ENCODE results near the gene AARS2.

Gene AARS2

DNA sequence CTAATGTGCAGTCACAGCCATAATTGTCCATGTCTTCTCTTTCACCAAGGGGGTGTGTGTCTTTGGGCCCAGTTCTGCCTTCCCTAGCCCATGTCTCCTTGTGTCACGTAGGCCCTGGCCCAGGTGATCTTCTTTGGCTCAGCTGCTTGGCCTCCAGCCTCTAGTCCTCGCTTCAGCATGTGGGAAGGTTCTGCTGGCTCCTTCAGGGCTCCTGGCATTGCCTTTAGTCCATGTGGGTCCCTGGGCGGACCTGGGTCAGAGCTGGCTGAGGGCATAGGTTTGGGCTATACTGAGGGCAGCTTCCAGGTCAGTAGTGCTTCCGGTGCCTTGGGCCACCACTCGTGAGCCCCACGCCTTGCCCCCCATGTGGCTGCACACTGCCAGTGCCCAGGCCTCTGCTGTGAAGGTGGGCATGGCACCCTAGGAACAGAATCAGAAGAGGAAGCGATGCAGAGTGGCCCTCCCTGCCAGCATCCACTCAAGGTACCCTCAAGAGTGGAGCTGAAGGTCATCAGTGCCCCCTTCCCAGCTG, 12.8 kb downstream of the AARS2 start:
- DNase-seq (ENCODE audit: low read depth) = no peak

DNA sequence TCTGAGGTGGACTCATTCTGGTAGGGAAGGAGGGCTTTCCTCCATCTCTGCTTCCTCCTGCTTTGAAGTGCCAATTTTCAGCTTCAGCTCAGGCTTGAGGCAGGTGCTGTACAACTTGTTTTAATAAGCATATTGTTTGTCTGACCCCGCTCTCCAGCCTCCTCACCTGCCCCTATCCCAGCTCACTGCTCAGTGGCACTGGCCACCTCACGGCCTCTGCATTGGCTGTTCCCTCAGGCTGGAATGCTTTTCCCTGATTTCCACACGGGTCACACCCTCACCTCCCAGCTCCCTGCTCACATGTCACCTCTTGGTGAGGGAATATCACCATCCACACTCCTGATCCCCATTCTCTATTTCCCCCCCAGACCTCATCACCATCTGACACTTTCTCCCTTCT, 14.3 kb downstream of the AARS2 start:
- no peak for DNase-seq (ENCODE audit: low read depth)

DNA sequence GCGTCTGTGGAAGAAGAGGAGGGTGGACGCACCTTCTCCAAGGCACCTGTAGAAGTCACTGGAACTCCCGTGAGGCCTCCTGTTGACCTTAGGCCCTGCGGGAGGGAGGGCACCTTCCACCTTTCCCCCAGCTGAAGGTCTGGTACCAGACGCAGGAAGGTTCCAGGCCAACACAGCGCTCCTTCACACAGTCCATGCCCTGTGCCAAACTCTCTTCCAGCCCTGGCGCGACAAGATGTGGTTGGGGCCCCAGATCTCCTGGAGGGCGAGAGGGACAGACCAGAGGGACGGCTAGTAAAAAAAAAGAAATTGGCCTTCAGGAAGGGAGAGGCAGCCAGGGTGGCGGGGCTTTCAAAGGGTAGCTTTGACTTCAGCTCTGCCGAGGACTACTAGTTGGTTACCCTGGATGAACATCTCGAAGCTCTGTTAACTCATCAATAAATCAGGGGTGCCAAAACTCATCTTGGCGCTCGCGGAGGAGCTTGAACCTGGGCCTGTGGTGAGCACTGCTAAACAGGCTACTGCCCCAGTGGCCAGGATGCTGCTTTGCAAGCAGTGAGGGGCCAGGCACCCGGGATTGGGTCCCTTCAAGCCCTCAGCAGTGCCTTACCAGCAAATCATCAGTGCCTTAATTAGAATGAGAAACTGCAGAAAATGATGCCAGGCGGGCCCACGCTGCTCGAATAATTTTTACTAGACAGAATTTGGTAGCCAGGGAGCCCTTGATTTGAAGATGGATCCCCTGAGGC, 14.9 kb downstream of the AARS2 start:
- DNase-seq (ENCODE audit: low read depth) = no peak

DNA sequence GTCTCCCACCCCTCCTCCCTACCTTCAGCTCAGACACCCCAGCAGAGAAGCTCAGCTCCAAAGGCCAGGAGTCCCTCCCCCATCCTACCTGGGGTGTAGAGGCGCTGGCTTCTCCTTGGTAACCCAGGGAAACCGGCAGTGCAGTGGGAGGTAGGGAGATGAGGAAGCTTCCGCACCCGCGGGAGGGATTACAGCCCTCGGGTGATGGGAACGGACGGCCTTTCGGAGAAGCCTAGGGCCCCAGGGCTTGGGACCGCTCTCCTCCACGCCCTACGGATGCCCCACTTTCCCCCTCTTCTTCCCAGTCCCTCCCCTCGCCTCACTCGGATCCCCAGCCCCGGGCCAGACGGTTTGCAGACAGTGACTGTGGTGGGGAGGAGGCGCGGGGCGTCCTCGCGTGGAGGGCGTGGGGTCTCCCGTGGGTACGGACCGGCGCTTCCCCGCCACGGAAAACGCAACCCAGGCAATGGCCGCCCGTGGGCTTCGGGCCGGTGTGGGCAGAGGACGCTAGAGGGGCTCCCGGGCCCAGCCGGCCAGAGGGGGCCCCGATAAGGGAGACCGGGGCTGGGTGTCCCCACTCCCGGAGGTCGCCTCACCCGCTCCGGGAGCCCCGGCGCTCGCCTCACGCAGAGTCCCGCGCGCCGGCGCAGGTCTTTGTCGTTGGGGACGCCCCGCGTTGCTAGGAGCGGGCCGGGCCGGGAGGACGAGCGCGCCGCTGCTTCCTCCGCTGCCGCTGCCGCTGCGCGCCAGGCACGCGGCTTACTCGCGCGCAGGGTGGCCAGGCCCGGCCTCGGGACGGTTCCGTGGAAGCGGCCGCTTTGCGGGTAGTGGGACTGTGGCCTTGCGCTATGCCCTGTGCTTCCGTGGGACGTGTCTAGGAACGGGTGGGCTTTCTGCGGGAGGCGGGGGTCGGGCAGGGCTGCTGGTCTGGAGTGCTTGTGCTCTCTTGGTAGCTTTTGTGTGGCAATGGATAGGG, 15.8 kb downstream of the AARS2 start:
- DNase-seq (ENCODE audit: low read depth) = peak; percentile 15

DNA sequence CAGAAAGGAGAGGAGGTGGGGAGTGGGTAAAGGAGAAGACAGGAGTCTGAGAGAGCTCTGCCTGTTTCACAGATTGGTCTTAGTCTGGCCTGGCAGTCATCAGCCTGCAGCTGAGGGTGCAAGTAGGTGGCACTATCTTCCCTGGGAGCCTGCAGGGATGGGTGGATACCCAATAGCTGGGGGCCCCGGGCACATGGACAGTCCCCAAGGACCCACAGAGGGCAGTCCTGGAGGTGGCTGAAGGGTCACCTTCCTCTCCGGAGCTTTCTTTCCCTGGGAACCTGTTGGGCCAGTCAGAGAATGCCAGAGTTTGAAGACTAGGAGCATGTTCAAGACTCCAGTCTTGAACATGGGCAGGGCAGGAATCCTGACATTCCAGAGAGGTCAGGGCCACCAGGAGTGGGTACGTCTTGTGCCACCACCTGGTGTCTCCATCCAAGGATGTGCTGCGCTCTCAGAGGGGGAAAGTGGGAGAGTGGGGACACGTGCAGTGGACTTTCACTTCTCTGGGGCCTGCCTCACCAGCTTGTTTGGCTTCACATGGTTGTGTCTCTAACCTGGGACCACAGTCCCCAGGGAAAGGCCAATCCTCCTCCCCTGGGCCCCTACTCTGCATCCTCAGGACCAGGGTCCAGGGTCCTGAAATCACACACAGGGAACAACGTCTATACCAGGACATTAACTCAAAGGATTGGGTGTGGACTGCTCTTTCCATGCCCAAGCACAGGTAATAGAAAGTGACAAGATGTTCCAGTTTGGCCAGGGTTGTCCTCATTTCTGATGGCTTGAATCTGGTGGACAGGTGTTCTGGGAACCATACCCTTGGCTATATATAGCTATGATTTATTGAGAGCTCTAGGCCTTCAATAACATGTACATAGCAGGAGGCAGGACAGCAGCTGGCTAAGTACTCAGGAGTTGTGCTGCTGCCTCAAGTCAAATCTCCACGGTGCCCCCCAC, 18.0 kb downstream of the AARS2 start:
- DNase-seq (ENCODE audit: low read depth) = no peak

DNA sequence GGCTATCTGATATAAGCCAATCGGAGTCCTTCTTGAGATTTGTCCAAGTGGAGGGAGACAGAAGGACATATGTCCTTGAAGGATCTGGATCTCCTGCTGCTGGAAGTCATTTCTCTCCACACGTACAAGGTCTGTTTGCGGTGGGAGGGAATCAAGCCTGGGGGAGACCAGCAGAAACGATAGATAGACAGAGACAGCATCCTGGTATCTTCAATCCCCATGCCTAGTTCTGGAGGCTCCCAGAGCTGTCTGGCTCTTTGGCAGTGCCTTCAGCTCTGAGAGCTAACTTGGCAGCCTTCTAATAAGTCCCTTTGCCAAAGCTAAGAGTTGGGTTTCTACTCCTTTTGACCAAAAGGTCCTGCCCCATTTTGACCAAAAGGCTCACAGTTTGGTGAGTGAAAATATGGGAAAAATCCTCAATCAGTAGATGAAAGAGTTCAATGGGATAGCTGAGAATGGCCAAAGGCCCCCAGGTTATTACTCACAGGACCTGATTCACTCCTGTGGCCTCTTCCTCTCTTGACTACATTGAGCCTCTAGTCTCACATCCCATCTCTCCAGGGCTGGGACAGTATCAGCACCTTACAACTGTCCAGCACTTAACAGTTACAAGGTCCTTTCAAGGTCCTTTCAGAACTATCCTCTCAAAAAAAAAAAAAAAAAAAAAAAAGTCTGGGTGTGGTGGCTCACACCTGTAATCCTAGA, 20.3 kb downstream of the AARS2 start:
- DNase-seq (ENCODE audit: low read depth) = no peak

DNA sequence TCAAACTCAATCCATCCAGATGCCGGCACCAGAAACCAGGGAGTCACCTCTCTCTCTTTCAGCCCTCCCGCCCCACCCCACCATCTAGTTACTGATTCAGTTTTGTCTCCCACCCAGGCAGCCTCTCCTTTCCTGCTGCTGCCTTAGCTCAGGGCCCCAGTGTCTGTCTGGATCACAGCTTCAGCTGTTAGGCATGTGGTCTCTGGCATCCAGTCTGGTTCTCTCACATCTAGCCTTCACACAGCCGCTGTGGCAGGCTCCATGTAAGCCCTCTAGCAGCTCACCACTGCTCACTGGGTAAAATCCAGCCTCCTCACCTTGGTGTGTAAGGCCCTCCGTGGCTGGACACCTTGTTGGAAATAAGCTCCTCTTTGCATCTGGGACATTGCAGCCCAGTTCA, 21.3 kb downstream of the AARS2 start:
- DNase-seq (ENCODE audit: low read depth) = no peak

DNA sequence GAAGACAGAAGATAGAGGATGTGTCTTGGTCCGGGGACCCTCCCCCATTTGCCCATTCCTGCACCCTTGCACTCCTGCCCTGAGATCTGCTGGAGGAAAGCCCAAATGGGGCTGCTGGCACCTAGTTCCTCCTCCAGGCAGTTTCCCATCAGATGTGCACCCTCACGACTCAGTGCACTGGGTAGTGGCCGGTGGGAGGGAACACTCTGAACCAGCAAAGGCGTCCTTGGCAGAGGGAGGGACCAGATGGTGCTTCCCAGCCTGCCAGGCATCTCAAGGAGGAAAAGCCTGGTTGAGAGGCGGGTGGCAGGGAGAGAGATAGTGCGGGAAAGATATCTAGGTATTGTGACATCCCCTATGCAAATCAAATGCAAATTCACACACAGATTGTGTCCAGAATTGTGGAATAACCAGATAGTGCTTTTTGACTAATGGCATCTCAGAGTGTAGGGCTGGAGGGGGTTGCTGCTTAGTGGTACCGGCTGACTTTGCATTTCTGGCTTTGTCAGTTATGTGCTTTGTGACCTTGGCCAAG, 23.4 kb downstream of the AARS2 start:
- DNase-seq (ENCODE audit: low read depth) = no peak

DNA sequence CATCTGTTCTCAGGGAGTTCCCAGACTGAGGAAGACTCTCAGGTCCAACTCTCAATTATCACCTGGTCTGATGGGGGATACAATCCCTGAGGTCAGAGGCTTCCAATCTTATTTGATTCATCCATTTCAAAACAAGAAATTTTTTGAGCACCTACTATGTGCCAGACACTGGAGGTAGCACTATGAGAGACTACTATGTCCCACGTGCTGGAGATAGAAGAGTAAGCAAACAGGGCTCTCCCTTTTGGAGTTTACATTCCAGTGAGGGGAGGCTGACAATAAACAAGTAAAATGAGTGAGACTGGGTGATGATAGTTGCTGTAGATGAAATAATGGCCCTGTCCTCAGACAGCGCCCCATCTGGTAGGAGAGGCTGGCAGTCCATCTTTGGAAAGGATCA, 26.4 kb downstream of the AARS2 start:
- no peak for DNase-seq (ENCODE audit: low read depth)

DNA sequence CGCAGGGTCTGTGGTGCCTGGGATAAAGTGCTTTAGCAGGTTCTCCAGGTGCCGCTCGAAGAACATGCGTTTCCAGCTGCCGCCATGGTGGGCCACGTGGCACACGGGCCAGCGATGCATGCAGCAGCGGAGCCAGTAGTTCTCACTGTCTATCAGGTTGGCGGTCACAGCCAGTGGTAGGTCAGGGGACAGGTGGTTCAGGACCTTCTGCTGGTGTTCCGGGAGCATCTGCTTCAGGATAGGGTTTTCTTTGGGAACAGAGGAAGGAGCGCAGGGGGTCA, 26.9 kb downstream of the AARS2 start:
- DNase-seq (ENCODE audit: low read depth) = no peak

DNA sequence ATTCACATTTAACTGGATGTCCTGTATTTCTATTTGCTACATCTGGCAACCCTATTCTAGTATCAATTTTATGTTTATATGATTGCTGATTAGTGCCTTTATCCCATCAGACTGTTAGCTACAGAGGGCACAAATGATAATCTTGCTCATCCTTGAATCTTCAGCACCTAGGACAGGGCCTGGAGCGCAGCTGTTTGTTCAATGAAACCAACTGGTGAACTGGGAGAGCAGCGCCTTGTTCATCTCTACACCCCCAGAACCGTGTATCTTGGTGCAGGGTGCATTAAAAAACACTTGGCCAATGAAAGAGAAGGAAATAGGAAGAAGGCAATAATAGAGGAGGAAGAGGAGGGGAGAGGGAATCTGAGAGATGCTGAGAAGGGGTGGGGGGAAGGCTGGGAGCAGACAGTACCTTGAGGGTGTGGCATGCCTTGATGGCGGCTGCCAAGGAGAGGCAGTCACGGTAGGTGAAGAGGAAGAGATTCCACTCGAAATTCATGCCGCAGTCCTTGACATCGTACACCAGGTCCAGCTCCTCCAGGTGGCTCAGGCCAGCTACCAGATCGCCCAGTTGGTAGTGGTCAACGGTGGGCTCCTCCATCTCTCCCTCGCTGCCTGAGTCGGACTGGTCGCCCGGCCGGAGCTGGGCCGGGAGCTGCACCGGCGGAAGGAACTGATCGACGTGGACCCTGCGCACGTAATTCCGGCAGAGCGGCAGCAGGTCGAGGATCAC, 27.4 kb downstream of the AARS2 start:
- no peak for DNase-seq (ENCODE audit: low read depth)

DNA sequence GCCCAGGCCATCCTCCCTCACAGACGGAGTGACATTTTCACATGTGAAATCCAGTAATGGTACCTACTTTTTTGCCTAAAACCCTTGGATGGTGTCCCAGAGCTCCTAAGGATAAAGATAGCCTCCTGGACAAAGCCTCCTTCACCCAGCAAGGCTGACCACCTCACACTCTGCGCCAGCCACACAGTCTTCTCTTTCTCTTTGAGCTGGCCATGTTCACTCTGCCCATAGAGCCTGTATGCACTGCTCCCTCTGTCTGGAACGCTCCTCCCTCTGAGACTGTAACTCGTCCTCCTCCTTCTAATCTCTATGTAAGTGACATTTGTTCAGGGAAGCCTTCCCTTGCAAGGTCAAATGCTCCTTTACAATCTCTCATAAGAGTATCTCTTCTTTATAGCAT, 28.3 kb downstream of the AARS2 start:
- no peak for DNase-seq (ENCODE audit: low read depth)

DNA sequence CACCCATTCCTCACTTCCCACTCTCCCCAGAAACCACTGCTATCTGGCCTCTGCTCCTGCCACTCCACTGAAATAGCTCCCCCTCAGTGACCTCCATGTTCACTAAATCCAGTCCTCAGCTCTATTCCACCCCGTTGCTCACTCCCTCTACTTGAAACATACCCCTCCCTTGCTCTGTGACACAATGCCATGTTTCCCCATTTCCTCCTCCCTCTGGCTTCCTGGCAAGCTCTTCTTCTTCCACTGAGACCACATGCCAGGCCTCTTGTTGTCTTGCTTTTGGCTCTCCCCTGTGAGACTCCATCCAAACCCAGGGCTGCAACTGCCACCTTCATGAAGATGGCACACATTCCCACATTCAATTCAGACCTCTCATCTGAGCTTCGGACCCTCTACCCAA, 29.0 kb downstream of the AARS2 start:
- no peak for DNase-seq (ENCODE audit: low read depth)

DNA sequence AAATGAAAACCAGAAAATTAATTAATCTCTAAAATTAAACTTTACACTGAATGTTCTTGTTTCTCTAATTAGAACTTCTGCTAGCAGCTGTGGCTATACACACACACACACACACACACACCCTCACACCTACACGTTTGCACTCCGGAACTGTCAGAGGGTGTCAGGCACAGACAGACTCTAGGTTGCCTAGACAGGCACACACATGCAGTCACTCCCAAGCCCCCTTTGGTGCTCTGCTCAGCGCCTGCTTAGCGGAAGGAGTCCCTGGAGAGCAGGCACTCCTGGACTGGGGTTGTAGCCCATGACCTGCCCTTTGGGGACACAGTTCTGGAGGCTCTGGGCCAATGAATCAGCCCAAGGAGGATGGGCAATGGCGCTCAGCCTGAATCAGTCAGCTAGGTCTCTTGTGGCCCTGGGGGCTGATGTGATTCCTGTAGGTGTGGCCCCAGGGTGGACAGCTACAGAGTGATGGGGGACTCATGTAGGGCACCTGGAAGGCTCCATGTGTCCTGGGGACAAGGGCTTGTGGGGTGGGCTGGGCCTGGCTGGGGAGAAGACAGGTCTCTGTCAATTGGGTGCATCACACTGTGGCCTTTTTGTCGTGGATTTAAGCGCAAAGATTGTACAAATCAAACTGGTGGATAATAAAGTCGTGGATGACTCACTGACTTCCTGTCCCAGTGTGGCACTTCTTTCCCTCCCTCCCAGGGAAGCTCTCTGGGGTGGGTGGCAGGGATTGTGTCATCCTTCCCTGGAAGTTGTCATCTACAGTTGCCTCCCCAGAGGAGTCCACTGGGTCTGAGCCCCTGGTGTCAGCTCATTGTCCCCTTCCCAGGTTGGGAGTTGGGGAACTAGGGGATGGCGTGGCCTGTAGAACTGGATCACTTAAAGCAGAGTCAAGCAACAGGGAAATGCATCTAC, 34.1 kb downstream of the AARS2 start:
- DNase-seq (ENCODE audit: low read depth) = no peak

DNA sequence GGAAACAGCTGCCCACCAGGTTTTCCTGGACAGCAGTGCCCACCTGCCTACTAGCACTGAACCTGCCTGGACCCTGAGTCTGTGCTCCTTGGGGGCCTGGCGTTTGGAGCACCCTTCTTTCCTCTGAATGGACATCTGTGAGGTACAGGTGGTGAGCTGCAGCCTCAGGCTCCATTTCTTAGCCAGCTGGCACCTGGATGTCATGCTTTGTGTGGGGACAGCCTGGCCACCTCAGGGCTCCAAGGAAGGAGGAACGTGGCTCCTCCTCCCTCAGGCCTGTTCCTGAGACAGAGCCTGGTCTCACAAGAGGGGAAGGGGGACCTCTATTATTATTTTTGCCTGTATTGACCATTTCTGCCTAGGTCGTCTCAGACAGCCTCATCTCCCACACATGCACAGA, 34.8 kb downstream of the AARS2 start:
- DNase-seq (ENCODE audit: low read depth) = no peak

DNA sequence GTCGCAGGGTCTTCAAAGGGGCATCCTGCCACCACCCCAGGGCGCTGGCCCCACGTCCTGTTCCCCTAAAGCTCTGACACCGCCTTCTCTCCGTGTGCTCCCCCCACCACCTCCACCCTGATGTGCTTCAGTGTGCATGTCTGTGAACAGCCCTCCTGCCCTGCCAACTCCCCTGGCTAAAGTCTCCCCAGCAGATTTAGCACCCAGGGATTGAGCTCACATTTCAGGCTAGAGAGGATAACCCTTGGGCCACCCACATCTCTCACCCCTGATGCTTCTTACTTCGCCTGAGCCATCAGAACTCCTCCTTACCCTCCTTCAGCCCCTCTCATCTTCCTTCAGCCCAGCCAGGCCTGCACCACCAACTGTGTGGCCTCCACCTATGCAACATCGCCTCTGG, 35.4 kb downstream of the AARS2 start:
- no peak for DNase-seq (ENCODE audit: low read depth)

DNA sequence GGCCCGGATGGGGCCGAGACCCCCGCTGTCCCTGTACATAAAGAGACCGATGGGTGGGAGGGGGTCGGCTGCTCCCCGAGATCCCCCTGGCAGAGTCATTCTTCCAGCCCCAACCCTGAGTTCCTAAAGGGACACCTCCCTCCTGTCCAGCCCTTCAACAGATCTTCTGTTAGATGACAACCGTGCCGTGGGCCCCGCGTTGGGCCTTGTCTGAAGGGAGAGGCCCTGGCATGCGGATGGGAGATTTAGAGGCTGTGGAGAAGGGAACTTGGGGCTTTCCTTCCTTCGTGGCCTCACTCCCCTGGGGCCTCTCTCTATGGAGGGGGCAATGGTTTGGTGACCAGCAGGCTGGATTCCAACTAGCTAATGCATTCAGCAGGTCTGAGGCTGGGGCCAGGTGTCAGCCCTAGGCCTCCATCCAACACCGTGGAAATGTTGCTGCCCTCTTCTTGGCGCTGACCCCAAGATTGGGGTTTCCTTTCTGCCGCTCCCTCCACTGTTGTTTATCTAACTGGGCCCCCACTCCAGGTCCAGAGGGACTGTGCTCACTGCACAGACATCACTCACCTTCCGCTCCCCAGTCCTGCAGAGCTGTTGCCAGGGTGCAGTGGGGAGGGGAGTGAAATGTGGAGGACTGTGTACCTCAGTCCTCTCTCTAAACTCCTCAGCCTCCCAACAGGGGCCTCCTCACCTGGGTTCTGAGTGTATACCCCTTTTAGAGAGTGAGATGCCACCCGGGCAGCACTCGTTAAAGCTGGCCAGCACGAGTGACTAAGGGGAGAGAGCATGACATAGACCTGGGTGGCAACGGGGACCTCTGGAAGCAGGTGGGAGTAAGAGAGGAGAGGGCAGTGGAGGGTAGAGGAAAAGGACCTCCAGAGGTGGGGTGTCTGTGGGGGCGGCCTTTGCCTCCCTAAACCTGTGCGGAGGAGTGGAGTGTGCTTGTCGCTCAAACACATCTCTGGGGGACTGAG, 36.2 kb downstream of the AARS2 start:
- no peak for DNase-seq (ENCODE audit: low read depth)

Measured in stimulated activated CD8-positive, alpha-beta memory T cell treated with anti-CD3 and anti-CD28 coated beads, Interleukin-12 subunit alpha, Interleukin-12 subunit beta, amount 100 ng/mL, for 1 hour (primary cell).